Vagina (tissue), 2 donors: Measurements from ENCODE around the gene PRKCE. TPM values are rescaled to one million over a fixed set of nuclear protein-coding genes. Genes with fewer than 3 reads are reported as not detected.

Experiments
- DNase-seq, 2 donors: peaks; one replicate each; pipeline ENCODE4 v3.0.0-alpha.2; 2017; ENCODE audit errors: extremely low spot score in 2 of 2
- H3K27ac ChIP-seq: fragments of 200-600 bp; sonication (generic); one replicate; pipeline ENCODE4 v1.5.1; 2019
- H3K27me3 ChIP-seq: fragments of 200-600 bp; sonication (generic); one replicate; pipeline ENCODE4 v1.5.1; 2019
- H3K36me3 ChIP-seq, 2 donors: fragments of 200-600 bp; sonication (generic); one replicate each; pipeline ENCODE4 v1.5.1; 2017 to 2019
- H3K4me1 ChIP-seq: fragments of 200-600 bp; sonication (generic); one replicate; pipeline ENCODE4 v1.5.1; 2019
- H3K4me3 ChIP-seq, 2 donors: fragments of 200-600 bp; sonication (generic); 1 replicate in 1 of 2; 2 replicates in 1 of 2; pipeline ENCODE4 v1.5.1; 2016 to 2019
- H3K9me3 ChIP-seq: fragments of 200-600 bp; sonication (generic); one replicate; pipeline ENCODE4 v1.5.1; 2019
- CTCF ChIP-seq, 3 experiments: fragments of 450-650 bp in 2 of 3; fragments of 200-600 bp in 1 of 3; sonication (generic) in 1 of 3; IDR thresholded peaks; one replicate each; pipeline ENCODE4 v1.5.1; 2017 to 2019; ENCODE audit warnings: antibody characterized with exemption in 3 of 3, mild to moderate bottlenecking in 2 of 3, moderate library complexity in 2 of 3
- POLR2A ChIP-seq, 2 donors: fragments of 450-650 bp; IDR thresholded peaks; one replicate each; pipeline ENCODE4 v1.6.1; 2017; ENCODE audit warnings: antibody characterized with exemption in 2 of 2, mild to moderate bottlenecking in 2 of 2, moderate library complexity in 2 of 2
- POLR2AphosphoS5 ChIP-seq, 2 donors: sonication (generic); formaldehyde crosslinking; IDR thresholded peaks; one replicate each; pipeline ENCODE4 v1.9.0; 2017; ENCODE audit warnings: antibody characterized with exemption in 2 of 2, mild to moderate bottlenecking in 2 of 2, low read depth in 1 of 2; ENCODE audit not compliant: insufficient read depth in 1 of 2
- intact Hi-C: fragments of 100-400 bp; cut with DNase I; formaldehyde crosslinking; loops from one replicate; pipeline ENCODE4 v1.15.1; 2023
- total RNA-seq: library from RNA; depleted of rRNA; stranded (reverse); fragments of >200 nt; gene quantifications from one replicate; pipeline ENCODE4 v1.2.3, GENCODE V29; 2016

Gene PRKCE
- total RNA-seq, result 11.8 TPM

GRCh38 chr2:45651415-45652089, at the start of gene PRKCE:
TSS of gene PRKCE (plus strand) at chr2:45651675.
- no peaks in the 10 kb centered on the region for H3K27me3 ChIP-seq
- H3K27ac ChIP-seq, result peak within 1 kb of the TSS; percentile 100
- H3K36me3 ChIP-seq, result no peaks in the 10 kb centered on the region
- intact Hi-C loops, result no loop called here
- DNase-seq, result no peak
- H3K9me3 ChIP-seq, result no peaks in the 10 kb centered on the region
- H3K4me1 ChIP-seq, result peaks cover 33% of the 10 kb centered on the region
- peak within 1 kb of the TSS; percentile 73 to 97 for H3K4me3 ChIP-seq
- peak in 1 of 2 donors; percentile 34 for TF ChIP-seq POLR2AphosphoS5 (IDR thresholded peaks at IDR 0.05; ENCODE audit: insufficient read depth in 1 of 2, low read depth in 1 of 2)
- TF ChIP-seq POLR2A (IDR thresholded peaks at IDR 0.05), result no peak

- Histone ChIP-seq H3K36me3 (peaks cover 0 to 45% of the 10 kb centered on the region in 2 donors), H3K9me3 (no peaks in the 10 kb centered on the region), H3K4me1 (no peaks in the 10 kb centered on the region), H3K27me3 (no peaks in the 10 kb centered on the region), H3K27ac (no peak overlapping the region), H3K4me3 (no peak overlapping the region)
- DNase-seq, result no peak
- intact Hi-C loops, result no loop called here
- TF ChIP-seq CTCF (IDR thresholded peaks at IDR 0.05), result no peak
- no peak for TF ChIP-seq POLR2A (IDR thresholded peaks at IDR 0.05)
- TF ChIP-seq POLR2AphosphoS5 (IDR thresholded peaks at IDR 0.05; ENCODE audit: insufficient read depth in 1 of 2, low read depth in 1 of 2), result no peak
Observed at GRCh38 chr2:45602624-45603023, 48.9 kb upstream of the PRKCE start.

GRCh38 chr2:45605116-45605515, 46.4 kb upstream of the PRKCE start:
- intact Hi-C loops, result no loop called here

GRCh38 chr2:45606796-45607195, 44.7 kb upstream of the PRKCE start:
- Histone ChIP-seq H3K4me1 (peaks cover 15% of the 10 kb centered on the region), H3K27me3 (no peaks in the 10 kb centered on the region), H3K36me3 (peaks cover 0 to 19% of the 10 kb centered on the region in 2 donors), H3K27ac (no peak overlapping the region), H3K9me3 (no peaks in the 10 kb centered on the region), H3K4me3 (no peak overlapping the region)
- intact Hi-C loops, result no loop called here
- no peak for DNase-seq
- TF ChIP-seq CTCF (IDR thresholded peaks at IDR 0.05) (no peak), POLR2AphosphoS5 (IDR thresholded peaks at IDR 0.05; ENCODE audit: insufficient read depth in 1 of 2, low read depth in 1 of 2) (no peak), POLR2A (IDR thresholded peaks at IDR 0.05) (no peak)

More at GRCh38 chr2:45605116-45605515, 46.4 kb upstream of the PRKCE start:
- DNase-seq, result no peak
- Histone ChIP-seq H3K27me3 (no peaks in the 10 kb centered on the region), H3K27ac (no peak overlapping the region), H3K36me3 (peaks cover 0 to 34% of the 10 kb centered on the region in 2 donors), H3K4me3 (no peak overlapping the region), H3K4me1 (peaks cover 11% of the 10 kb centered on the region), H3K9me3 (no peaks in the 10 kb centered on the region)
- no peak for TF ChIP-seq POLR2AphosphoS5 (IDR thresholded peaks at IDR 0.05; ENCODE audit: insufficient read depth in 1 of 2, low read depth in 1 of 2)
- TF ChIP-seq POLR2A (IDR thresholded peaks at IDR 0.05), result no peak
- no peak for TF ChIP-seq CTCF (IDR thresholded peaks at IDR 0.05)

- peaks cover 15% of the 10 kb centered on the region for H3K4me1 ChIP-seq
- no peak overlapping the region for H3K4me3 ChIP-seq
Observed at GRCh38 chr2:45607701-45608100, 43.8 kb upstream of the PRKCE start.

More at GRCh38 chr2:45607701-45608100, 43.8 kb upstream of the PRKCE start:
- no peak overlapping the region for H3K27ac ChIP-seq
- no peaks in the 10 kb centered on the region for H3K9me3 ChIP-seq
- DNase-seq, result no peak
- H3K27me3 ChIP-seq, result no peaks in the 10 kb centered on the region
- intact Hi-C loops, result no loop called here
- TF ChIP-seq POLR2A (IDR thresholded peaks at IDR 0.05) (no peak), CTCF (IDR thresholded peaks at IDR 0.05) (no peak), POLR2AphosphoS5 (IDR thresholded peaks at IDR 0.05; ENCODE audit: insufficient read depth in 1 of 2, low read depth in 1 of 2) (no peak)
- H3K36me3 ChIP-seq, result peaks cover 0 to 18% of the 10 kb centered on the region in 2 donors
